GM19351 (cell line): Measurements from ENCODE around the gene SELENOK.

ENCODE experiments used
- ATAC-seq: cut with Tn5 transposase; IDR thresholded peaks from one replicate; pipeline ENCODE4 v1.9.1; 2021; ENCODE audit warnings: mild to moderate bottlenecking, moderate library complexity; ENCODE audit not compliant: unreplicated experiment

Gene SELENOK

GRCh38 chr3:53843195-53844177, 48.2 kb downstream of the SELENOK start:
- ATAC-seq: no peak

- ATAC-seq: no peak
Observed at GRCh38 chr3:53842436-53843194, 49.0 kb downstream of the SELENOK start.

GRCh38 chr3:53841296-53841695, 50.4 kb downstream of the SELENOK start:
- ATAC-seq: no peak

- no peak for ATAC-seq
Observed at GRCh38 chr3:53837331-53837730, 54.3 kb downstream of the SELENOK start.

- ATAC-seq: no peak
Observed at GRCh38 chr3:53836084-53836872, 55.4 kb downstream of the SELENOK start.

- no peak for ATAC-seq
Observed at GRCh38 chr3:53835257-53835656, 56.4 kb downstream of the SELENOK start.

- no peak for ATAC-seq
Observed at GRCh38 chr3:53834429-53835095, 57.1 kb downstream of the SELENOK start.
